ENCODE results near the gene CDC14B.
"Not testable (repeated sequence)": the region's sequence is repeated elsewhere in the genome, so short reads cannot be mapped to it uniquely, and the experiment has no call there.

Gene CDC14B

DNA sequence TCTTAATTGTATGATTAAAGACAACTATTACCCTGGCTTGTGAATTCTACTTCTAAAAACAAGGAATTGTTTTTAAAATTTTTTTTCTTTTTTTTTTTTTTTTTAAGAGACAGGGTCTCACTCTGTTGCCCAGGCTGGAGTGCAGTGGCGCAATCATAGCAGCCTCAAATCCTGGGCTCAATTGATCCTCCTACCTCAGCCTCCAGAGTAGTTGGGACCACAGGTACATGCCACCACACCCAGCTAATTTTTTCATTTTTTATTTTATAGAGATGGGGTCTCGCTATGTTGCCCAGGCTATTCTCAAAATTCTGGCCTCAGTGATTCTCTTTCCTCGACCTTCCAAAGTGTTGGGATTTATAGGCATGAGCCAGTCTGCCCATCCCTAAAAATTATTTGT lies 107.4 kb downstream of the CDC14B start:
- no peak for DNase-seq
- in situ Hi-C loops (cut with MboI; ENCODE audit: low pct_unique_long_range_greater_than_20kb, low sequenced_read_pairs), result no loop called here

DNA sequence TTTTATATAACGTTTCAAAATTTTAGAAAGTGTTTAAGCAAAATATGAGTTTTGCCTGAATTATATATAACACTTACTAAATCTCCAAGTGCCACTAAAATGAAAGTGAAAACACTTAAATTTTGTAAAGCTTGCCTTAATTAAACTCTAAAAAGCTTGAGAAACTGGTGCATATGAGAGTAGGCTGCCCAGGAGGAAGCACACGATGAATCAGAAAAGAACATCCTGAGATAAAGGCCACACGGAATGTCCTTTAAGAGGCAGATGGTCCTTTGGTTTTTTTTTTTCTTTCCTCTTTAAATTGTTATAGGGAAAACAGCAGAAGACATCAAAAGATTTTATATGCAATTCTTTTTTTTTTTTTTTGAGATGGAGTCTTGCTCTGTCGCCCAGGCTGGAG lies 109.4 kb downstream of the CDC14B start:
- no peak for DNase-seq
- in situ Hi-C loops (cut with MboI; ENCODE audit: low pct_unique_long_range_greater_than_20kb, low sequenced_read_pairs), result no loop called here

DNA sequence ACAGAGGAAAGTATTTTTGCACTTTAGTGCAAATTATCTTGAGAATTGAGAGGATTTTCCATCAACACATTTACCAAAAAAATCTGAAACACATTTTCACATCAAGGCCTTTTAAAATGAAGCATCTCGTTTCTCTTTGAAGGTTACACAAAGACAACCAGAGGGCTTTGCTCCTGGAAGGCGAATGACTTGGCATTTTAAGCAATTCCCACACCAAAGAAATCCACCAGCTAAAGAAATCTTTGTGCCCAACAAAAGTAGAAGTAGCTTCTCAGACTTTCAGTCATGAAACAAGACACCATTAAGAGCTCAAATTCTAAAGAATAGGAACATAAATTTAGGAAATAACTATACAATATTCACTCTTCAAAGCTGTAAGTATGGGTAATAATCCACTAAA lies 109.8 kb downstream of the CDC14B start:
- in situ Hi-C loops (cut with MboI; ENCODE audit: low pct_unique_long_range_greater_than_20kb, low sequenced_read_pairs), result no loop called here
- no peak for DNase-seq

DNA sequence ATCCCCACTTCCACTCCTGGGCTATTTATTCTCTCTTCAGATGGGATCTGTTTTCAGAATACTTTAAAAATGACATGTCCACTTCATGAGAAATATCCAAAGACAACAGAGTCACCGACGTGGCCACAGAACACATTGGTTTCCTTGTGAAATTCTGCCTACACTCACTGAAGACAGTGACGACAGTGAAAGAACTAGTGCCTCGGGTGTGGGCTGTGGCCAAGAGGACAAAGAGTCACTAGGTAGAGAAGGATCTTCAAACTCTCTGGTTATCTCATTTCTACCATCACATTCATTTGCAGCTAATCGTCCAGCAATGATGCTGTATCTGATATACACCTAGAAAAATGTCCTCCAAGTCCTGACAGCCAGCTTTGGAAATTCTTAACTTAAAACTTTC lies 110.6 kb downstream of the CDC14B start:
- in situ Hi-C loops (cut with MboI; ENCODE audit: low pct_unique_long_range_greater_than_20kb, low sequenced_read_pairs), result no loop called here
- DNase-seq, result no peak

DNA sequence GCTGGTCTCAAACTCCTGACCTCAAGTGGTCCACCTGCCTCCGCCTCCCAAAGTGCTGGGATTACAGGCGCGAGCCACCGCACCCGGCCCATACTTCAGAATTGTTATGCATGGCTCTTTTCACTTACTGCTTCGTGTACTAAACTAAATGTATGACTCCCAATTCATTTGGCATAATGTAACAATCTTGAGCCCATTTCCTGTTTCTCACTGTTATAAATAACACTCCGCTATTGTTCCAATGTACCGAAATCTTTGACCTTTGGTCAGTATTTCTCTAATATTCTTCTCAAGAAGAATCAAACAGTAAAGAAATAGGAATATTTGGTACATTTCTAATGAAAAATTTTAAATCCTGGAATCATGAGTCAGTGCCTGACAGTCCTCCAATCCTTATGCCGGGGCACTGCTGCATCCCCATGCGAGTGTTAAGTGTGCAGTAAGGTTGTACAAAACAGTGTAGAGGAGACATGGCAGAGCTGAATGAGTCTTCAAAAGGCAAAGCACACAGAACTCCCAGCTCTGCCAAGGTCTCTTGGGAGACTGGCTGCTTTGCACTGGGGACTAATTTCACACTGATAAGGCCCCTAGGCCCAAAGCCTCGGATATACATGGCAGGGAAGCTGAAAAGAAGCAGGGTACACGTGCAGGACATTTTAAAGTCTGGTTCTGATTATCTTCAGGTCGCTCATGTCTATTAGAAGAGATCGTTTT lies 111.3 kb downstream of the CDC14B start:
- in situ Hi-C loops (cut with MboI; ENCODE audit: low pct_unique_long_range_greater_than_20kb, low sequenced_read_pairs), result no loop called here
- DNase-seq, result no peak

DNA sequence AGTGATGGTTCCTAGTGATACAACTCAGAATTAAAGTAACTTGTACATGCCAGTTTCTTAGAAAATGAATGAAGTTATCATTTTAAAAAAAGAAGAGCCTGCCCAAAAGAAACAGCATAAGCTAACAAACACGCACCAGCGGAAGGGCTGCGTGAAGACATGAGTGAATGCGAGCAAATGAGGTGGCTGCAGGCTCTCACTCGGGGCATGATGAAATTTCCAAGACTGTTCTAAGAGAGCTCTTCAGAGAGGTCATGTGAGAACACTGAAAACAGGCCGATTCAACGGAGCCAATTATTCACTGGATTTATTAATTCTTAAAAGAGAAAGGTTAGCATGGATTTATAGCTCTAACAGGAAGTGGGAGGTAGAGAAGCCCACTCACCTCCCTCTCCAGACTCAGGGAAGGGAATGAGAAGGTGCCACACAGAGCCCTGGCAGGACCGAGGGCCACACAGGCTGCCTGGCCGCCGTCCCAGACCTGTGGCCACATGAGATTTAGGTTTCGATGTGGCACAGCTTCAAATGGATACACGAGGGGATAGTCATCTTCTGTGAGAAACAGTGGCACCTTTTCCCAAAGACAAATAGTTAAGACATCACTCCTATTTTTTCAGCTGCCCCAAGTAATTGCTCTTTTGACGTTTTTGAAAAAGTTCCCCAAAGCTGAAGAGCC lies 114.2 kb downstream of the CDC14B start:
- DNase-seq, result no peak
- in situ Hi-C loops (cut with MboI; ENCODE audit: low pct_unique_long_range_greater_than_20kb, low sequenced_read_pairs), result no loop called here

DNA sequence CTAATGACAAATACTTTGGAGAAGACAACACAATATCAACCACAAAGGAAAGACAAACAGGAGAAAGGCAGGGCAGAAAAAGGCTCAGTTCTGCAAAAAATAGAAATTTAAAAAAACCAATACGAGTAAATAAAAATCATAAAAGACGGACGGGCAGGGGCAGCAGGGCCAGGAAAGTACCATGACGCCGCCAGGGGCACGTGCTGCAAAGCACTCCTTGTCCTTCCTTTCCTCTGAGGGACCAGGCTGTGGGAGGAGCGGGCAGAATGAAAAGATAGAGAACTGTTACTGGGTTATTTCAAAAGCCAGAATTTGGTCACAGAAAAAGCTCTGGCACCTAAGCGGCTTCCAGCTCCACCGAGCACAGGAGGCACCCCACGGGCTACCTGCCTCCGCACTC lies 115.7 kb downstream of the CDC14B start:
- no peak for DNase-seq
- in situ Hi-C loops (cut with MboI; ENCODE audit: low pct_unique_long_range_greater_than_20kb, low sequenced_read_pairs), result no loop called here

DNA sequence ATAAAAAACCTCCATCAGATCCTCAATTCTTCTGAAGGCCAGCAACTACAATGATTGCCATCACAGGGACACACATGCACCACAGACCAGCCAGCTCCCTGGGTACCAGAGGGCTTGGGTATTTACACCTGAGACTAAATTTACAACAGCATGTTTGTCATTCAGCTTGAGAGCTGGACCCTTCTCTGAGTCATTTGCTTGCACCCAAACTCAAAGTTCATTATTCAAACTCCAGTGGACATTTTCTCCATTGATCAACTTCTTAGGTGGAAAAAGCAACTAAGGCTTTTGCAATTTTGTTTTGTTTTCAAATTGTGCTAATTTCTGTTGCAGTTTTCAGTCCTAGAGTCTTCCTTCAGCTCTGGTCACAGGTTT lies 116.3 kb downstream of the CDC14B start:
- DNase-seq; in situ Hi-C loops (cut with MboI; ENCODE audit: low pct_unique_long_range_greater_than_20kb, low sequenced_read_pairs): not testable (repeated sequence)

DNA sequence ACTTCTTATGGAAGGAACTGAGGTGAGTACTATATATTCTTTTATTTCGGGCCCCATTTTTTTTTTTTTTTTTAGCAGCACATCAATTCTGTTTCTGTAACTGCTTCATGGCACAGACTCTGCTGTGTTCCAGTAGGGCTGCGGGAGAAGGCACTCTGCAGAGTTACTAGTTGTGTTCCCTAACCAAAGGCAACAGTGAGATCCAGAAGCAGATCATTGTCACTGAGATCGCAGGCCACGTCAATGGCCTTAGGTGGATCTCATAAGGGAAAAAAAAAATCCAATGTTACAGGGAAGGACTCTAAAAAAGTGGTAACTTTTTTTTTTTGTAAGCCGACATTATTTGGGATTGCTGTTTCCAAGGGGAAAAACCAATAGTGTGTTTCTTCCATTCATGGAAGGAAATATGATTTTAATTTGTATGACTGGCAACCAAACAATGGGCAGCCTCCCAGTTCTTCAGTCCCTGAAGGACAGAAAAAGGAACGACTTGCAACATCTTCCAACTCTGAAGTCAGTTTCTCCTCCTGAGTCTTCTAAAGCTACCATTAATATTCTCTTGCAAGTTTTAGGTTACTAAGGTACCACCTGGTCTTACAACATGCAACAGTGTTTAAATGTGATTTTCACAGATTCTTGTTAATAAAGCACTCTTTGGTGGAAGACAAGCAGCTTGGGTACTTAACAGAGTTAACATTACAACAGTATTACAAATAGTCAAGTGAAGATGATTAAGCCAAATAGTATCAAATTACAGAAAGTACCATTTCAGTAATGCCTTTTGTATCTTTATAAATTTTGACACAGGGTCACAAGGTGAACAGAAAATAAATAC lies 116.9 kb downstream of the CDC14B start:
- in situ Hi-C loops (cut with MboI; ENCODE audit: low pct_unique_long_range_greater_than_20kb, low sequenced_read_pairs), result no loop called here
- no peak for DNase-seq

DNA sequence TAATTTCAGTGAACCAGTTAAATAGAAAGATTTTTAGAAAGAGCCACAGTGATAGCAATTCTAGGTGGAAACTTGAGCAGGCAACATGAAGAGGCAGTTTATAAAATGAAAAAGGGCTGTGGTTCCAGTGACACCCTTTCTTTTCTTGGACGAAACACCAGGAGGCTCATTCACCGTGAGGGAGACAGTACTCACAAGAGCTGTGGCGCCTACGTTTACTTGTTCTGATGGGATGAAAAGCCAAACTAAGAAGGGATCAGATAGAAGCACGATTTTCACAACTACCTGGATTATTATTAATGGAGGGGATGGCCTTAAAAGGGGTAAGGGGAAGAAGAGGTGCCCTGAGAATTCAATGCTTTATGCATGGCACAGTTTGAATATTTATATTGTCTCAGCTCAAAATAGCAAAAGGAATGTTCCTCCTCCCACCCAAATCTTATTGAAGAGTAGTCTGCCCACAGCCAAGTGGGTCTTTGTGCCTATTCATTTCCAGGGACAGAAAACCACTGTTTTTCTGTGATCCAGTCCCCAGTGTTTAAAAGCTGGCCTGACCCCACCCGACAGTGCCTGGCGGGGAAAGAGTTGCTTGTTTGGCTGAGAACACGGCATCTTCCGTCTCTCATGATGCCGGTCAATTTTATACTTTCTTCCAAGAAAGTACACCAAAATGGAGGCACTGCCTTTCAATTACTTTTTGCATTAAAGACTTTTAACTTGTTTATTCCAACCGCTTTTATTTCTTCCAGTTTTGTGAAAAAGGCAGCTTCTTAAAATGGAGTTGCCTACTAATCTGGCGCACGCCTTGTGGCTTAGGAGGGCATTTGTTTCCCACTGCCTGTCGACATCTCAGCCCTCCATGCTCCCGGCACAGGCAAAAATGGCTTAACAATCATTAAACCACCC lies 117.8 kb downstream of the CDC14B start:
- no peak for DNase-seq
- in situ Hi-C loops (cut with MboI; ENCODE audit: low pct_unique_long_range_greater_than_20kb, low sequenced_read_pairs), result no loop called here

DNA sequence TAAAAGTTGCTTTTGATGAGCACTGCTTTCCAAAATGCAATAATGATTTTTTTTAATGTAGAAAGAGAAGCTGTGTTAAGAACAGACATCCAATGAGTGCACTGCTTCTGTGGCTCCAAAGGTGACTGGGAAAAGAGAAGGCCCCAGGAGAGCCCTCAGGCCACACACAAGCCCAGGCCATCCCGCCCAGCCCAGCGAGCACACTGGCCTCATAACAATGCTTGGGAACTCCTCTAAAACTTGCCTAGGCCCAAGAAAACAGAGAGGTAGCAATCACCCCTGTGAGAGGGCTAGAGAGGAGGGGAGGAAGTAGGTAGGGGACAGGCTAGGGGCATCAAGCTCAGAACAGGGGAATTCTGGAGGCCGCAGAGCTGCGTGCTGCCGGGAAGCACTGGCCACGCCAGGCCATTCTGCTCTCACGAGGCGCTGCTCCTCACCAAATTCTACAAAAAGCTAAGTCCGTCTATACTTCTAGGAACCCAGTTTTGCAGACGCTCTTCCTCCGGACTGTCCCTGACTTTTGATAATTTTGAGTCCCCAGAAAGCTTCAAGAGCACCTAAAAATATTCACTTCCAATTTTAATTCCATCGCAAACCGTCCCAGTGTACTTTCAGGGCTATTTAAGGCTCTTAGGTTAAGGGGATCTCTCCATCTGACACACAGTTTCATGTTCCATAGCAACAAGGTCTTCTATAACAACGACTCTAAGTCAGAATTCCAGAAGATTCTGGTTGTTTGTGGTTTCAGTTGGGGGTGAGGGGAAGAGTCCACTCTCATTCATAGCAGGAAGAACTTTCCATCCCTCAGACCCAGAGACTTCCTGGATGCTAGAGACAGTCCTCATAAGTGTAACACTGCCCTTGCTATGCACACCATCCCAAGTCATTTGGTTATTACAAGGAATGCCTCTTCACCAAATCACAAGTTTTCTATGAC lies 118.7 kb downstream of the CDC14B start:
- in situ Hi-C loops (cut with MboI; ENCODE audit: low pct_unique_long_range_greater_than_20kb, low sequenced_read_pairs), result no loop called here

GRCh38 chr9:96499257-96499656 lies 120.4 kb downstream of the CDC14B start:
- DNase-seq, result no peak
- in situ Hi-C loops (cut with MboI; ENCODE audit: low pct_unique_long_range_greater_than_20kb, low sequenced_read_pairs), result no loop called here

More for the DNA sequence above, 118.7 kb downstream of the CDC14B start:
- DNase-seq, result no peak

DNA sequence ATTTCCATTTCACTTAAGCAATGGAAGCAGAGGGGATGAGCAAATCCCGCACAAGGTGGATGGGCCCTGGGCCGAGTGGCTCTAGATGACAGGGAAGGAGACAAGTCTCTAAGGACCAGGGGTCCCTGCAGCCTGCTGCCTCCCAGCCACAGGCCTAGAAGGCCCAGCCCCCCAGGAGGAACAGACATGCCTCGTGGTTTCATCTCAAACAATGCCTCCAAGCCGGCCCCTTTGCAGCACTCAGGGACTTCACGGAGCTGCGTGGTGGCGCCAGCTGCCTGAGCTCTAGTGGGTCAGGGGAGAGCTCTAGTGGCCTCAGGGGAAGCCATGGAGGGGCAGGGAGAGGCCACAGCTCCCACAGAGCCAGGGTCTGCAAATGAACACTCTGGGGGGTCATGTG lies 120.8 kb downstream of the CDC14B start:
- in situ Hi-C loops (cut with MboI; ENCODE audit: low pct_unique_long_range_greater_than_20kb, low sequenced_read_pairs), result no loop called here
- no peak for DNase-seq

DNA sequence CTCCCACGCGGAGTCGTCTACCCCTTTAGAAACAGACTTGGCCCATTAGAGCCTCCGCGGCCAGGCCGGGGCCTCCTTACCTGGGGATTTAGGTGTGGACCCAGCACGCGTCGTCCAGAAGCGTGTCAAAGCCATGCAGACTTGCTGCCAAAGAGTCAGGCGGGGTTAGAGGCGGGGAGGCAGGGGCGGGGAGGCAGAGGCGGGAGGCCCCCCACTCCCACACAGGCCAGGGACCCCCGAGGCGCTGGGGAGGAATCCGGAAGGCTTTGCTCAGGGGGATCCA lies 122.6 kb downstream of the CDC14B start:
- DNase-seq, result no peak
- in situ Hi-C loops (cut with MboI; ENCODE audit: low pct_unique_long_range_greater_than_20kb, low sequenced_read_pairs), result no loop called here

DNA sequence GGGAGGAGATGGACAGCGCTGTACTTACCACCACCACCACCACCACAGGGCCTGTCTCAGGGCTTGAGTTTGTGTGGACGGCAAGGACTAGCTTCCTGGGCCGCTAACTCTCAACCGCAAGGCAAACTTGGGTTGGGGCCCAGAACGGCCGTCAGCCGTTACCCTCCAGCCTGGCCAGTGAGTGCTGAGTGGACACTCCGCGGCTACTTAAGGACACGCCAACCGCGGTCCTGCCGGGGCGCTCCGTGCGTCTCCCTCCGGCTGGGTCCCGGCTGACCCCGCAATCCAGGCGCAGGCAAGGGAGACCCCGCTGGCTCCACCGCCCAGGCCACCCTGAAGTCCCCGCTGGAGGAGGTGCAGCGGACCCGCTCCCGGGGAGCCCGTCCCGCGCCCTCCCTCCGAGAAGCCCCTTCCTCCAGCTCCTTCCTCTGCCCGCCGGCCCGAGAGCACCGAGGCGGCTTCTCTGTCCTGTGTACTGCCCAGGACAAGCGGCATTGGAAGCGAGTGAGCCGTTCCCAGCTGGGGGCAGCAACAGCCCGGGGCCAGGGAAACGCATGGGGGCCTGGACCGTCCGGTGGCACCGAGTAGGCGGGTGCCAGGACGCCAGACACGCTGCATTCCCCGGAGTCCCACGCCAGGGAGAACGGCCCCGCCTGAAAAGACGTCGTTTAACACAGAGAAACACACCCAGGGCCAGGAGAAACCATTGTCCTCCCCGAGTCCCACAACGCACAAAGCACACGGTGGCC lies 123.1 kb downstream of the CDC14B start:
- in situ Hi-C loops (cut with MboI; ENCODE audit: low pct_unique_long_range_greater_than_20kb, low sequenced_read_pairs), result no loop called here
- DNase-seq, result no peak

GRCh38 chr9:96495341-96495740 lies 124.3 kb downstream of the CDC14B start:
- no peak for DNase-seq
- in situ Hi-C loops (cut with MboI; ENCODE audit: low pct_unique_long_range_greater_than_20kb, low sequenced_read_pairs), result no loop called here

DNA sequence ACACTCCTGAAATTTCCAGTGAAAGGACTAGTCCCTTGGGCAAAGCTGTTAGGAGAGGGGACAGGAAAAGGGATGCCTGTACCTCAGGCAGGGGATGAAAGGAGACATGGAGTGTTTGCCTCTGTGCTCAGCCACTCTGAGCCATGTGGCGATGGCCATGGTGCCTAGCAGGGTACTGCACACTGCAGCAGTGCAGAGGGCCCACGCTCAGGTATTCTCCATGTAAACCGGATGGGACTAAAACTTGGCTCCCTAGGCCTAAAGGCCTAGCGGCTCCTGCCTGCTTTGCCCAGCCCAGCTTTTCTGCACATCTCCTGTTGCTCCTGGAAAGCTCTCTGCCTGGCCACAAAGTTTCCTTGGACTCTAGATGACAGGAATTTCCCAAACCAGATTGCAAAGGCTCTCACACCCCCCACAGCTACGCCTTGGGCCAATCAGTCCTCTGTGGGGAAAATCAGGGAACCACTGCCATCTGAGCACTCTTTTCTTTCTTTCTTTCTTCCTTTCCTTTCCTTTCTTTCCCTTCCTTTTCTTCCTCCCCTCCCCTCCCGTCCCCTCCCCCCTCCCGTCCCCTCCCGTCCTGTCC lies 125.3 kb downstream of the CDC14B start:
- in situ Hi-C loops (cut with MboI; ENCODE audit: low pct_unique_long_range_greater_than_20kb, low sequenced_read_pairs), result no loop called here
- no peak for DNase-seq

All from KBM-7 (cell line).